HG02973 (cell line): ENCODE results near the gene FAM53C.
"Not testable (repeated sequence)": the region's sequence is repeated elsewhere in the genome, so short reads cannot be mapped to it uniquely, and the experiment has no call there.

Source experiments
- ATAC-seq: cut with Tn5 transposase; IDR thresholded peaks from one replicate; pipeline ENCODE4 v1.9.1; 2021; ENCODE audit warnings: moderate library complexity; ENCODE audit not compliant: unreplicated experiment

The FAM53C gene

DNA sequence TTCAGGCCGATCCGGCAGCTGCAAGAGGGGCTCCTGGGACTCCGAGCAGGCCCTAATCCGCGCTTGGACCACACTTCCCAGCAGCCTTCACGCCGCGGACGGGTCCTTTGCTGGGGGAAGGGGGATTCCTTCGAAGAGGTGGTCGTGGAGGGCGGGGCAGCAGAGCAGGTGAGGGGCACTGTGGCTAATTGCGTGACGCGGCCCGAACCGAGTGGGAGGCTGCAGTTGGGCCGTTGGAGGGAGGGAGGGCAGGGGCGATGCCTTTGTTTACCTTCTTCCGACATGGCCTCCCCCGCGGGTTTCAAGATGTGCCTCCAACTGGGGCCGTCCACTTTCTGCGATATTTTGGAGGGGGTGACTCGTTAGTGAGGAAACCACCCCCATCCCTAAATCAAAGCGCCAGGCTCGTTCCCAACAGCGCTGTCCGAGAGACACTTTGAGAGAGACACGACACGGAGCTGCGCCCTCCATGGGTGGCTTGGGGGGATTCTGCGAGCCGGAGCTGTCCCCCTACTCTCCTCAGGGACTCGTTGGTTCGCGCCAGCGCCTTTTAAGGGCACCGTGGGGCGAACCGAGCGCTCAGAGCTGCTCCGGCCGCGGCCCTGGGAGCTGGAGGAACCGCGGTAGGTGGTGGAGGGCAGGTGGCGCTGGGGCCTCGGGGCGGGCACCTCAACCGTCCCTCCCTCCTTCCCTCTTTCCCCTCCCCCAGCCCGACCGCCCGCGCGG is at the start of gene FAM53C:
Gene FAM53C, plus strand, starts transcription at position 582 of the 726 bp plus-strand sequence. CDS start 3,070 bp downstream, outside the sequence.
- peak; percentile 76 for ATAC-seq

DNA sequence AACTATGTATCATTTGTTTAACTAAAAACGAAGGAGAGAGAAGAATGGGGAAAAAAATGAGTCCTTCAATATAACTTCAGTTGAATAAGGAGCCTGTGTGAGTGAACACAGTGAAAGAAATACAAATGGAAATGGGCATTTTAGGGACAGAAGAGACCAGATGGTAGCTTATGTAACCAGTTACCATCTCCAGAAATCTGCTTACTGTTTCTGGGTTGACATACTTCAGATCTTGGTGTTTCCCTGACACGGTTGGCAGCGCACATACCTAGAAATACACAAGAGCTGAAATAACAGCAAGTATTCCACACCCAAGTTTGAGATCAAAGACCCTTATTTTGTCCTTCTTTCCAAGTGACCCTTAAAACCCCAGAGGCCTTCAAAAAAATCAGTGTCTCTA is 48.8 kb upstream of the FAM53C start:
- no peak for ATAC-seq

DNA sequence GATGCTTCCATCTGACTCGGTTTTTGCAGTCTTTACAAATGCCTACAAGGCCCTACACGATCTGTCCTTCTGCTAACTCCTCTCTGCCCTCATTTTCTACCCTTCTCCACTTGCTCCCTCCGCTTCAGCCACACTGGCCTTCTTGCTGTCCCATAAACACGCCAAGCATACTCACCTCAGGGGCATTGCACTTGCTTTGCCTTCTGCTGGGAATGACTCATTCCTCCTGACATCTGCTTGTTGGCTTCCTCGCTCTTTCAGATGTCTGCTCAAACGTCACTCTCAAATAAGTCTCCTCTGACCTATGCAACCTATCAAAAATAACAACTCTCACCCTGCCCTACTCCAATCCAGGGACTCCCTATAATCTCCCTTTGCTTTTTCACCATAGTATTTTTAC is 34.7 kb upstream of the FAM53C start:
- no peak for ATAC-seq

DNA sequence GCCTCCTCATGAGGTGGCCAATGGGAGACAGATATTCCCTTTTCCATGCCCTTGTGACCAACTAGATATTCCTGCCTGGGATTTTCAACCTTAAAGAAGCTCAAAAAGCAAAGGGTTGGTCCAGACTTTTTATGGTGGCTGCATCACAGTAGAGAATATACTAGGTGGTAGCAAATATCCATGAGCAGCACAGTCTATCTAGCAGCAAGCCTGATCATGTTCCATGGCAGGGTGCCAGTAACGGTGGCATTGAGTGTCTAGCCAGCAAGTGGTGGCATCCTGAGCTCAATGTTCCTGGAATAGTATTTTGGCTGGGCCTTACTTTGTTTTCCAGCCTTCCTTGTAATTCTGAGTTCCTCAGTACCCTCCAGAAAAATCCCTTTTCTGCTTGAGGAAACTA is 32.3 kb upstream of the FAM53C start:
- ATAC-seq: no peak

DNA sequence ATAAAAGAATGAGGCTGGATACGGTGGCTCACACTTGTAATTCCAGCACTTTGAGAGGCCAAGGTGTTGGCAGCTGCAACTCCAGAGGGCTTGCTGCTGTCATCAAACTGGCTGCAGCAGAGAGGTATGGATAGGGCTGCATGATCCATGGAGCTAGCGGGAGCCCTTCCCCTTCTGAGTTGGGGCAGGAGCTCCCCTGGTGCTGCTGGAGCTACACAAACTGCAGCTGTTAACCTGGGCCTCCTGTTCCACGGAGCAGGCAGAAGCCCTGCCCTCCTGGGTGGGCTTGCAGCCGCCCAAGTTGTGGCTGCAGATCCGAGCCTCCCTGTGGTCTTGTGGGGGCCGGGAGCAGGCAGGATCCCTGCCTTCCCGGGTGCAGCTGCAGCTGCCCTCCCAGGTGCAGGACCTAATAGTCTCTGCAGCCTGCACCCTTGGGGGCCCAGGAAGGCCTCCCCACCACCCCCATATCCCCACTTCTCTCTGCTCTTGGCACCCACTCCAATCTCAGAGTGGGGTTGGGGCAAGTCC is 22.3 kb upstream of the FAM53C start:
- no peak for ATAC-seq

DNA sequence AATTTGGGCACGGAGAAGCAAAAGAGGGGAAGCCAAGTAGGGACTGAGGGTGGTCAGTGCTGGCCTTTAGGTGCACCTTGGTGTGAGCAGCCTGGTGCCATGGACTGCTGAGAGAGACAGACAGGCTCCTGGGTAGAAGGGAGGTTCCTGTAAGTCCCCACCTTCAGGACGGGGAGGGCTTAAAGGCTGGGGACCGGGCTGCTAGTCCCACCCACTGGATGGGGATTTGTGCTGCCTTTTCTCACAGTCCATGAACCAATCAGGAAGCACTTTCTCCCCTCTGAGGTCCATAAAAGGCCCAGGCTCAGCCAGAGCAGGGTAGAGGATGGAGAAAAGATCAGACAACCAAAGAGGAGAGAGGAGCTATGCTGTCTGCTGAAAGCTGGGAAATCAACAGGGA is 21.7 kb upstream of the FAM53C start:
- ATAC-seq: no peak

DNA sequence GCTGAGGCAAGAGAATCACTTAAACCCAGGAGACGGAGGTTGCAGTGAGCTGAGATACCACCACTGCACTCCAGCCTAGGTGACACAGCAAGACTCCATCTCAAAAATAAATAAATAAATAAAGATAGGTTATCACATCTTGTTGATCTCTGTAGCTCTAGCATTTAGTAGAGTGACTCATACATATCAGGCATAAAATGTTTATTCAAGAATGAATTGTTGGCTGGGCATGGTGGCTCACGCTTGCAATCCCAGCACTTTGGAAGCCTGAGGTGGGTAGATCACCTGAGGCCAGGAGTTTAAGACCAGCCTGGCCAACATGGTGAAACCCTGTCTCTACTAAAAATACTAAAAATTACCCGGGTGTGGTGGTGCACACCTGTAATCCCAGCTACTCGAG is 19.9 kb upstream of the FAM53C start:
- ATAC-seq: not testable (repeated sequence)

DNA sequence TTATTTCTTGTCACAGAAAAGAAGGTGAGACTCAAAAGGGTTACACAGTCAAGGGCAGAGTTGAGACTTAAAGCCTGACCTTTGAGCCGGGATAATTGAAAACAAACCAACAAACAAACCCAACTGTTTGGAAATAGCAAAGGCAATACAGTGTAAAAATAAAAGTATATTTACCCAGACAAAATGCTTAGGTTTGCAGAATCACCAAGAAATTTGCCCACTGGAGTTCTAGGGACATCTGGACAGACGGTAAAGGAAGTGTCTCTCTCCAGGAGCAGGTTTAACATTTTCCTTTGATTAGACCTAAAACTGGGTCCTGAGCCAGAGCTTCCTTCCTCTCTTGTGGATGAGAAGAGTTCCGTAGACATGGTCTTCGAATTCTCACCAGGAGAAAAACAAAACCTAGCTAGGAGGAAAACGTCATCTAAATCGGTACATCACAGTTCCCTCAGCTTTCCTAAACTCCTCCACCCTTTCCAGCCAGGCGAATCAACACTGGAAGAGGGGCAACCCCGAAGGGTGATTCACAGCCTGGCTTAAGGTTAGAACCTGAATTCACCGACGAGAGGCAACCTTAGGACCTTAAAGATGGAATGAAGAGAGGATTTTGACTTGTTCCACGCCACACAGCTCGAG is 7.1 kb upstream of the FAM53C start:
- ATAC-seq: no peak

DNA sequence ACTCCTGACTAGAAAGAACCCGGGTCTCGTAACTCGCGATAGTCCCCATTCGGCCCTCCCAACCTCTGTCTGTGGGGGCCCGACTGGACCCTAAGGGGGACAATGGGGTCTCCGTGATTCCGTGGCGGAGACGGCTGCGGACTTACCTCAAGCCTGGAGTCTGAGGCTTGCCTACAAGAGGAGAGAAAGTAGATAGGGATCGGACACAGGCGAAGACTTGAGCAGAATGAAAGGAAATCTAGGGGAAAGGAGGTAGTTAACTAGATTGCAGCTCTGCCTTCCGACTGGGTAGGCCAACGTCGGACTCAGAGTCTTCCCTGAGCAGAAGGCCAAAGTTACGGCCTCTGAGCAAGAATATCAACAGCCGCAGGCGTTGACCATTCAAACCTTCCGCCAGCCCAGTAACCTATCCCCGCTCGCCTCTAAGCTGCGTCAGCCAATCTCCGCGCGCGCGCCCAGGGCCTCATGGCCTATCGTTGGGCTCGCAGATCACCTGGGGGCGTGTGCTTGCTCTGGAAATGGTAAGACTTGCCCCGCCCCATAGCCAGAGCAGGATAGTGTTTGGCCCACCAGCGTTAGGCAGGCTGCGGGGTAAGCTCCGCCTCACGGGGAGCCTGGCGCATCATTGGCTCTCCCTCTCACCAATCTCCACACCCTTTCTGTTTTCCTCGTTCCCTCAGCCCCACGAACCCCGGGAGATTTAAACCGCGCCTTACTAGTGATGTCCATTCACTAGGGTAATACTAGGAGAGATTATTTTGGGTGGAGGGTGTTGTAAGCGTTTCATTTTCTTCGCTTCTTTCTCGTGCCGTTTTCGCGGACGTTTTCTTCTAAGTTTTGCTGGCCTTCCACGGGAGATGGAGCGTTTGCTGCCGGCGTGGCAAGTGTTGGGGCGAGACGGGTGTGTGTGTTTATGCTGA is 6.4 kb upstream of the FAM53C start, which contains the start of gene CDC25C:
Gene CDC25C, minus strand, starts transcription at position 356 of the 920 bp plus-strand sequence. CDS start 624 bp downstream, outside the sequence.
- ATAC-seq: peak; percentile 99

DNA sequence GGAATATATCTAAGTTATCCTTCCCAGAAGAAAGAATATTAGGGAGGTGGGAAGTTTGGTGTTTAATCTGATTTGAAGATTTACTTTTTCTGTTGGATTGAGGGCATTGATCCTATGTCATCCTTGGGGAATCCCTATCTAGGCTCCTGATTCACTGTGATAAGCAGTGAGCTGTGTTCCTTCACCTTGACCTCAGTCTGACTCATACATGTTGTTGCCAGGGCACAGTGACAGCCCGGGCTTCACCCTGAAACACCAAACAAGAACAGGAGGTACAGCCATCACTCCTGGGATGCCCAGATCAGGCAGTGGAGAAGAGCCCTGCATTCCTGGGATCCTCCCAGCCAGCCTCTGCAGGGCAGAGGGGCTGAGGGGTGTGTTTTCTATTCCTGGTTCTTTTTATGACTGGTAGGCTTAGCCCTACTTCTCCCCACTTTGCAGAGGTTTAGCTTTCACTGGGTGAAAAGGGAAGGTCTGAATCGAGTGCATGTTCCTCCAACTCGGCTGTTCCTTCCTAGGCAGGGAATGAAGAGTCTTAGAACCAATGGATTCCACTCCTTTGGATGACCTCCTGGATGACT is 3.1 kb upstream of the FAM53C start:
- no peak for ATAC-seq

DNA sequence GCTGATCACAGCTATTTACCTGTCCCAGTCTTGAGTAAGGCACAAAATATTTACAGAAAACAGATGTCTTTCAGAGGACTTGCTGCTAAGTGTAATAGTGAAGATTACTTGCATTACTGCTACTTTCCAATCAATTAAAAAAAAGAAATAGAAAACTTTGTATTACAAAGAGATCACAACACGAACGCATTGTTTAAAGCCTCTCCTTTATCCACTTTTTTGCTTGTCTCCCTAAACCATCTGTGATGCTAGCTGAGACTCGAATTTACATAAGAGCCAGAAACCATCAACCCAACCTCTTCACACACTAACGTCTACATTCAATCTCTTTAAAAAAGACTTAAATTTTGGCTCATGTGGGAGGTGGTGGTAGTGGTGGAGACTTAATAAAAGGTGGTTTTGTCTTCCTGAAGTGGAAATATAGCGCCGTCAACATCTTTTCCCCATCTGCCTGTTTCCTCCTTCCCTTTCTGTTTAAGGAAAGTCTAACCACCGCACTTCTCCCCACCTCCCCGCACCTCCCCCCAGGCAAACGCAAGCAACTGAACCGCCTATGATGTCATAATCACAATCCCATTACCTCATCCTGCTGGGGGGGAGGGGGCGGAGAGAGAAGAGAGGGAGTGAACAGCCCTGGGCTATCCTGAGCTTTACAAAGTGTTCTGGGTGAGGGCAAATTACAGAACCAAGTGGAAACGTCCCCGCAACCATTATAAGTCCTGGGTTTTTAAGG is 948 bp upstream of the FAM53C start:
- peak; percentile 20 for ATAC-seq

DNA sequence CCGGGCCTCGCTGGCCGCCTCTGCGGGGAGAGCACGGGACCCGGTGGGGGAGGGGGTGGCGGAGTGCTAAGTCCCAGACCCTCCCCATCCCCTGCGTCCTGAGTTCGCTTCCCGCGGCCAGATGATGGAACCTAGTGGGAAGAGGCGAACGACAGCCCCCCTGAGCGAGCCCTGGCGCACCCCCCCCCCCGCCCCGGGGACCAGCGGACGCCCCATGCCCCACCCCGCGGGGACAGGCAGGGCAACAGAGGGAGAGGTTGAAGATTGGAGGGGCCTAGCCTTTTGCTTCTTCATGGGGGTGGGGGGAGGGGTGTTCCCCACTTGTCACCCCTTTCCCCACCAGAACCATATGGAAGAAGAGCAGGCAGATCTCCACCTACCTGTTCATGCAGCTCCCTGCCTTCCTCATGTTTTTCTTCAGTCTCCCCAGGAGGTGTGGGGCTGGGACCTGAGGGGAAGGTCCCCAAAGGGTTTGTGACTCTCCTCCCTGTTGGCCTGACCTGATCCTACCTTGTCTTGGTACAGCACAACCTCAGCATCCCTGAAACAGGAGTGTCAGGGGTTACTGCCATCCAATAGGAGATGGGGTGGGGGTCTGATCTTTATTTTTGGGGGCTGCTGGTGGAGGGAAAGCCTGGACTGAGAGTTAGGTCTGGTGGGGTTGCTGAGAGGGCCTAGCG is 485 bp downstream of the FAM53C start:
- ATAC-seq: peak; percentile 7

DNA sequence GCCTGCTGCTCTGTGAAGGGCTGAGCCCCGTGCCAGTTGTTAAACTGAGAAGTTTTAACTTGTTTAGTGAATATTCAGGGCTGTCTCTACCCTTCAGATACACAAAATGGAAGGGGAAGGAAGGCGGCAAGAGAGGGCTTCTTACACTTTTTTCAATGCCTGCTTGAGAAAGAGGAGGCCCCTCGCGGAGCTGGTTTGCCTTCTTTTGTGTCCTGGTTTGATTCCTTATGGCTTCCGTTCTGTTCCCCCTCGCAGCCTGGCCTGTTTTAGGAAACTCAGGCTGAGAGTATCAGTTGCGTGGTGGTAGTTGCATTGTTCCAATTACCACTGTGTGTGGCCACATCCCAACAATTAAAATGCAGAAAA is 1.0 kb downstream of the FAM53C start:
- no peak for ATAC-seq

DNA sequence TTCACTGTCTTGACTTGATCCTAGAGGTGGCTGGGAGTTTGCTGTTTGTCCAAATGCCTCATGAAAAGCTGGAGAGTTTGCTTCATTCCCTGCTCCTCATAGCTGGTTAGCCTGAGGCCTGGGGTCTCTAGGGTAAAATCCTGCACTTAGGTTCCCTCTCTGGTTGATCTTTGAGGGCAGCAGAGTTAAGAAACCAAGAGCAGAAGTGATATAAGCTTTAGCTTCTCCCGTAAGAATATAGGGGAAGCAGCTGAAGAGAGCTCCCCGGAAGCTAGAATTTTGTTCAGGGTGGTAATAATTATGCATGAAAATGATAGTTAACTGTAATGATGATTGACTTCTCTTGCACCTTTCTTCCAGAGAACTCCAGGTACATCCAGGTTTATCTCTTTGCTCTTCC is 1.4 kb downstream of the FAM53C start:
- no peak for ATAC-seq

DNA sequence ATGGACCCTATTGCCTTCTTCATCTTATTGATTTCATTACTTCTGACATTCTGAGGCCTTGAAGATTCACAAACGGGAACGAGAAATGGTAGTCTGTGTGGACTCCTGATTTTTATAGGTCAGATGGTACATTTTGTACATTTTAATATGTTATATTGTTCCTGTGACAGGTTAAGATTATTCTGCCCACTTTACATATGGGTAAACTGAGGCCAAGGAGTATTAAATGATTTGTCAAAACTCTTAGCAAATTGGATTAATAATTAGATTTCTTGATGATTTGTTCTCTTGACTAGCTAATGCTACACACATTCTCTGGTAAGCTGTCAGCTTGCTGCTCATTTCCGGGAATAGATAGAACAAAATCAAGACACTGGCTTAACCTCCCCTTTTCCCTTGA is 1.9 kb downstream of the FAM53C start:
- ATAC-seq: no peak

DNA sequence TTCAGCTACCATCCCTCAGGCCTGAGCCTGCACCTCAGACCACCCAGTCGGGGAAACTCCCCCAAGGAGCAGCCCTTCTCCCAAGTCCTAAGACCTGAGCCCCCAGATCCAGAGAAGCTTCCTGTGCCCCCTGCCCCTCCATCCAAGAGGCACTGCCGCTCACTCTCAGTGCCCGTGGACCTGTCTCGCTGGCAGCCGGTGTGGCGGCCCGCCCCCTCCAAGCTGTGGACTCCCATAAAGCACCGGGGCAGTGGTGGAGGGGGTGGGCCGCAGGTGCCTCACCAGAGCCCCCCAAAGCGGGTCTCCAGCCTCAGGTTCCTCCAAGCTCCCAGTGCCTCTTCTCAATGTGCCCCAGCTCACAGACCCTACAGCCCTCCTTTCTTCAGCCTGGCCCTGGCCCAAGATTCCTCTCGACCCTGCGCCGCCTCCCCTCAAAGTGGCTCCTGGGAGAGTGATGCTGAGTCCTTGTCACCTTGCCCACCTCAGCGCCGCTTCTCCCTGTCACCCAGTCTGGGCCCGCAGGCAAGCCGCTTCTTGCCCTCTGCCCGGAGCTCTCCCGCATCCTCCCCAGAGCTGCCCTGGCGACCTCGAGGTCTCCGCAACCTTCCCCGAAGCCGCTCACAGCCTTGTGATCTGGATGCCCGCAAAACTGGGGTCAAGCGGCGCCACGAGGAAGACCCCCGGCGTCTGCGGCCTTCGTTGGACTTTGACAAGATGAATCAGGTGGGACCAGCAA is 7.0 kb downstream of the FAM53C start:
- no peak for ATAC-seq

DNA sequence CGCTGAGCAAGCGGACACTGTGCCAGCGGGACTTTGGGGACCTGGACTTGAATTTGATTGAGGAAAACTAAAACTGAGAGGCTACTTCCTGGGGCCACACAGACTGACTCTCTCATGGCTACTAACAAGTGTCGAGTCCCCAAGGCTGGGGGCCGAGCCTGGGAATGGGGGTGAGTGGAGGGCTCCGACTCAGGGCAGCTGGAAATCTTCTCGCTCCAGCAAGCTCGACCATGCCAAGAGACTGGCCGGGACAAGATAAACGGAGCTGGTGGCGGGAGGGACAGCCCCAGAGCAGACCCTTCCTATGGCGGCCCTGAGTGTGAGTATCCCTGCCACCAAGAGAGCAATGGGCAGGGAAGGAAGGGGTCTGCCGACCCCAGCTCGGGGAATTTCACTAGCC is 8.8 kb downstream of the FAM53C start:
- no peak for ATAC-seq

DNA sequence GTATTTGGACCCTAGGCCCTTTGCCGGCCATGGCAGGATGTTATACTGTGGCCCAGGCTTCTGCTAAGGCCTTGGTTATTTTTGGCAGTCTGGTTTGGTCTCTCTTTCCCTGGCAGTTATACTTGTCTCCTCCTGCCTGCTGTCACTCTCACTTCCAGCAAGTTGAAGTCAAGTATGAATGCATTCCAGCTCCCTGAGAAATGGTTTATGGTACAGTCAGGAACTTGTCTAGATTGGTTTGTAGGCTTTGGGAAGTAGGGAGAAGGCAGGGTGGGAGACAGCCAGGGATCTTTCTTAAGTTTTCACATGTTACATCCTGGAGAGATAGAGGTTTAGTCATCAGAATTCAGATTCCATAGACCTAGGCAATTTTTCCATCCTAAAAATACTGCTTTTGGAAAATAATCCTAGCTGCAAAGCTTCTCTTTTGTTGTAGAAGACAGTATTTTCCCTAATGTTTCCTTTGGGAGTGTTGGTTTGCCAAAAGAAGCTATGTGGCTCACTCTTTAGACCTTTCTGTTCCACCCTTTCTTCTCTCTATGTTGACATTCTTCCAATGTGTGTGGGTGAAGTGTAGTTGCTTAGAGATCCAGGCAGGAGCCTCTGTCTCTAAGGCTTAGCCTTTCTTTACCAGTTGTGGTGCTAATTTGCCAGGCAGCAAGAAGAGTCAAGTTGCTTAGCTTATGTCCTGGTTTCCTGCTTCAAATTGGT is 11.9 kb downstream of the FAM53C start:
- no peak for ATAC-seq

DNA sequence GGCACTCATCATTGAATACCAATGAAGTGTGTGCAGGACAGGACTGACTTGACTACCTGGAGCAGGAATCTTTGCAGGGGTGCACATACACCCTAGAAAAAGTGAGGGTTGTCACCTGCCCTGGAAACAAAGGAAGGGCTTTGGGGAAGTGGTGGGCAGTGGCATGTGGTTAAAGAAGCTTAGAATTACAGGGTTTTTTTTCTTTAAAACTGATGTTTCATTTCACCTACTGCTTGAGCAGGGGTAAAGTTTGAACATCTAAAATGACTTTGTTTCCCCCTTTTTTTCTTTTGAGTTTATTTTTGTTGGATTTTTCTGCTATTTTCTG is 12.5 kb downstream of the FAM53C start:
- no peak for ATAC-seq
